Left lung (tissue), 10 donors: ENCODE results near the gene L1CAM. TPM values are rescaled to one million over a fixed set of nuclear protein-coding genes. Genes with fewer than 3 reads are reported as not detected.

Experiments used
- ATAC-seq: fragments of 200-7000 bp; cut with Tn5 transposase; one replicate; pipeline ENCODE4 v1.9.1; 2020; ENCODE audit warnings: moderate library complexity
- DNase-seq, 4 donors: peaks; one replicate each; pipeline ENCODE4 v3.0.0-alpha.2; 2013 to 2020
- H3K27ac ChIP-seq, 2 donors: fragments of 200-600 bp; sonication (generic) in 1 of 2; one replicate each; pipeline versions ENCODE4 v1.5.0 to v1.8.0; 2020 to 2021
- H3K27me3 ChIP-seq, 2 donors: fragments of 200-600 bp; sonication (generic) in 1 of 2; one replicate each; pipeline versions ENCODE4 v1.5.0 to v1.8.0; 2020 to 2021
- H3K36me3 ChIP-seq, 2 donors: fragments of 200-600 bp; sonication (generic) in 1 of 2; one replicate each; pipeline versions ENCODE4 v1.5.0 to v1.8.0; 2020 to 2021
- H3K4me1 ChIP-seq, 2 donors: fragments of 200-600 bp; one replicate each; pipeline ENCODE4 v1.8.0; 2021
- H3K4me3 ChIP-seq, 2 donors: fragments of 200-600 bp; sonication (generic) in 1 of 2; one replicate each; pipeline versions ENCODE4 v1.5.0 to v1.8.0; 2020 to 2021; ENCODE audit warnings: mild to moderate bottlenecking in 1 of 2
- H3K9me3 ChIP-seq, 2 donors: fragments of 200-600 bp; sonication (generic) in 1 of 2; one replicate each; pipeline versions ENCODE4 v1.5.0 to v1.8.0; 2020 to 2021
- CTCF ChIP-seq, 2 donors: fragments of 200-600 bp; sonication (generic) in 1 of 2; IDR thresholded peaks; one replicate each; pipeline versions ENCODE4 v1.5.0 to v1.8.0; 2021; ENCODE audit warnings: antibody characterized with exemption in 2 of 2
- intact Hi-C, 2 donors: fragments of 100-400 bp; cut with DNase I; formaldehyde crosslinking; loops; one replicate each; pipeline versions ENCODE4 v1.11.2 to v1.14.2; 2022
- polyA plus RNA-seq, 6 donors: library from polyadenylated mRNA; unstranded; fragments of 120-200 nt; gene quantifications; one replicate each; pipeline ENCODE4 v1.2.1, GENCODE V29; 2013; ENCODE audit not compliant: insufficient read length in 6 of 6
- total RNA-seq, 2 donors: library from RNA; stranded (reverse); fragmentation: NEBNext Ultra II Directional; extraction: Animal tissue kit (Norgen Biotek cat#: 25700); gene quantifications; one replicate each; pipeline ENCODE4 v1.2.1, GENCODE V29; 2021
- donor health status: DM: no; HTN: yes; CAD: no.
- donor health status: DM: no; HTN: no; CAD: no.

L1CAM gene
- total and polyA plus RNA-seq, 8 donors = 0.27 to 0.86 (median 0.53) TPM

GRCh38 chrX:153829549-153829798 lies 56.5 kb downstream of the L1CAM start:
- Histone ChIP-seq H3K4me1 (peaks cover 7 to 8% of the 10 kb centered on the region in 2 donors), H3K27ac (no peak overlapping the region), H3K27me3 (peaks cover 37 to 74% of the 10 kb centered on the region in 2 donors), H3K36me3 (no peaks in the 10 kb centered on the region), H3K4me3 (peak overlapping the region in 1 of 2 donors; percentile 26), H3K9me3 (no peaks in the 10 kb centered on the region)
- TF ChIP-seq CTCF (IDR thresholded peaks at IDR 0.05) = no peak
- intact Hi-C loops = no loop called here
- no peak for DNase-seq
- ATAC-seq = peak; percentile 11

GRCh38 chrX:153828723-153829548 lies 57.0 kb downstream of the L1CAM start:
- Histone ChIP-seq H3K9me3 (no peaks in the 10 kb centered on the region), H3K27ac (no peak overlapping the region), H3K36me3 (no peaks in the 10 kb centered on the region), H3K4me1 (peaks cover 7 to 8% of the 10 kb centered on the region in 2 donors), H3K4me3 (peak overlapping the region in 1 of 2 donors; percentile 26), H3K27me3 (peaks cover 37 to 78% of the 10 kb centered on the region in 2 donors)
- intact Hi-C loops = no loop called here
- ATAC-seq = no peak
- no peak for TF ChIP-seq CTCF (IDR thresholded peaks at IDR 0.05)
- DNase-seq = no peak

GRCh38 chrX:153828308-153828707 lies 57.7 kb downstream of the L1CAM start:
- ATAC-seq (no peak), DNase-seq (no peak)
- H3K4me1 ChIP-seq = peaks cover 7 to 8% of the 10 kb centered on the region in 2 donors
- no peaks in the 10 kb centered on the region for H3K36me3 ChIP-seq
- H3K4me3 ChIP-seq = no peak overlapping the region
- TF ChIP-seq CTCF (IDR thresholded peaks at IDR 0.05) = no peak
- intact Hi-C loops = no loop called here
- H3K9me3 ChIP-seq = no peaks in the 10 kb centered on the region
- peaks cover 37 to 78% of the 10 kb centered on the region in 2 donors for H3K27me3 ChIP-seq
- no peak overlapping the region for H3K27ac ChIP-seq

- Histone ChIP-seq H3K4me3 (no peak overlapping the region), H3K27me3 (peaks cover 37 to 78% of the 10 kb centered on the region in 2 donors), H3K36me3 (no peaks in the 10 kb centered on the region), H3K4me1 (peaks cover 7 to 8% of the 10 kb centered on the region in 2 donors), H3K27ac (no peak overlapping the region), H3K9me3 (no peaks in the 10 kb centered on the region)
- intact Hi-C loops = no loop called here
- TF ChIP-seq CTCF (IDR thresholded peaks at IDR 0.05) = no peak
- ATAC-seq (no peak), DNase-seq (no peak)
Observed at GRCh38 chrX:153827903-153828302, 58.1 kb downstream of the L1CAM start.

GRCh38 chrX:153827016-153827415 lies 59.0 kb downstream of the L1CAM start:
- DNase-seq = no peak
- H3K36me3 ChIP-seq = no peaks in the 10 kb centered on the region
- H3K27ac ChIP-seq = no peak overlapping the region
- H3K4me3 ChIP-seq = no peak overlapping the region
- peaks cover 30 to 70% of the 10 kb centered on the region in 2 donors for H3K27me3 ChIP-seq
- no peaks in the 10 kb centered on the region for H3K9me3 ChIP-seq
- no peak for TF ChIP-seq CTCF (IDR thresholded peaks at IDR 0.05)
- no peak for ATAC-seq
- intact Hi-C loops = no loop called here
- peaks cover 7 to 8% of the 10 kb centered on the region in 2 donors for H3K4me1 ChIP-seq
